ENCODE results near the gene FAAH. TPM values are rescaled to one million over a fixed set of nuclear protein-coding genes. Genes with fewer than 3 reads are reported as not detected.

The FAAH gene
- total RNA-seq, 1 donor from 2014 or later, result 14.1 TPM

- TF ChIP-seq, protein P1, sequence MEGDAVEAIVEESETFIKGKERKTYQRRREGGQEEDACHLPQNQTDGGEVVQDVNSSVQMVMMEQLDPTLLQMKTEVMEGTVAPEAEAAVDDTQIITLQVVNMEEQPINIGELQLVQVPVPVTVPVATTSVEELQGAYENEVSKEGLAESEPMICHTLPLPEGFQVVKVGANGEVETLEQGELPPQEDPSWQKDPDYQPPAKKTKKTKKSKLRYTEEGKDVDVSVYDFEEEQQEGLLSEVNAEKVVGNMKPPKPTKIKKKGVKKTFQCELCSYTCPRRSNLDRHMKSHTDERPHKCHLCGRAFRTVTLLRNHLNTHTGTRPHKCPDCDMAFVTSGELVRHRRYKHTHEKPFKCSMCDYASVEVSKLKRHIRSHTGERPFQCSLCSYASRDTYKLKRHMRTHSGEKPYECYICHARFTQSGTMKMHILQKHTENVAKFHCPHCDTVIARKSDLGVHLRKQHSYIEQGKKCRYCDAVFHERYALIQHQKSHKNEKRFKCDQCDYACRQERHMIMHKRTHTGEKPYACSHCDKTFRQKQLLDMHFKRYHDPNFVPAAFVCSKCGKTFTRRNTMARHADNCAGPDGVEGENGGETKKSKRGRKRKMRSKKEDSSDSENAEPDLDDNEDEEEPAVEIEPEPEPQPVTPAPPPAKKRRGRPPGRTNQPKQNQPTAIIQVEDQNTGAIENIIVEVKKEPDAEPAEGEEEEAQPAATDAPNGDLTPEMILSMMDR (IDR thresholded peaks at IDR 0.05), result no peak
- Mint-ChIP-seq H3K4me3 (ENCODE audit: unreplicated experiment) (no peak overlapping the region), H3K4me1 (ENCODE audit: low read depth) (peaks cover 12% of the 10 kb centered on the region), H3K9me3 (ENCODE audit: low read depth) (no peaks in the 10 kb centered on the region), H3K27me3 (ENCODE audit: low read depth) (peaks cover 70% of the 10 kb centered on the region), H3K27ac (ENCODE audit: unreplicated experiment) (no peak overlapping the region), H3K36me3 (ENCODE audit: low read depth) (peaks cover 2% of the 10 kb centered on the region)
- no peak for DNase-seq (ENCODE audit: low spot score)
Observed at GRCh38 chr1:46449223-46450159, 55.4 kb downstream of the FAAH start.

DNA sequence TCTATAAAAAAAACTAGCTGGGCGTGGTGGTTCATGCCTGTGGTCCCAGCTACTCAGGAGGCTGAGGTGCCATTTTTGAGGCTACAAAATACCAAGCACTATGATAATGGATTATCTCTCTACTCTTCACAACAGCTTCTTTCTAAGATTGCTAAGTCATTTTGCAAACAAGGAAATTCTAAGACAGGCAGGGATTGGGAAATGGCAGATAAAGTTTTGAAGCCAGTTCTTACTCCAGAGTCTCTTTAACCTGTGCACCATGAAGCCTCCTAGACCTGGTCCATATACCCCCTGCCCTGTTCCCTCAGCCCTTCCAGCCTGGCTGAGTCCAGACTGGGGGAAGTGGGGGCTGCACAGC is 56.0 kb downstream of the FAAH start:
- H3K36me3 Mint-ChIP-seq (ENCODE audit: low read depth), result peaks cover 2% of the 10 kb centered on the region
- TF ChIP-seq, protein P1 (IDR thresholded peaks at IDR 0.05), result no peak
- no peak overlapping the region for H3K4me3 Mint-ChIP-seq (ENCODE audit: unreplicated experiment)
- no peak for DNase-seq (ENCODE audit: low spot score)
- H3K27me3 Mint-ChIP-seq (ENCODE audit: low read depth), result peaks cover 75% of the 10 kb centered on the region
- H3K27ac Mint-ChIP-seq (ENCODE audit: unreplicated experiment), result no peak overlapping the region
- H3K4me1 Mint-ChIP-seq (ENCODE audit: low read depth), result peaks cover 12% of the 10 kb centered on the region
- H3K9me3 Mint-ChIP-seq (ENCODE audit: low read depth), result no peaks in the 10 kb centered on the region

DNA sequence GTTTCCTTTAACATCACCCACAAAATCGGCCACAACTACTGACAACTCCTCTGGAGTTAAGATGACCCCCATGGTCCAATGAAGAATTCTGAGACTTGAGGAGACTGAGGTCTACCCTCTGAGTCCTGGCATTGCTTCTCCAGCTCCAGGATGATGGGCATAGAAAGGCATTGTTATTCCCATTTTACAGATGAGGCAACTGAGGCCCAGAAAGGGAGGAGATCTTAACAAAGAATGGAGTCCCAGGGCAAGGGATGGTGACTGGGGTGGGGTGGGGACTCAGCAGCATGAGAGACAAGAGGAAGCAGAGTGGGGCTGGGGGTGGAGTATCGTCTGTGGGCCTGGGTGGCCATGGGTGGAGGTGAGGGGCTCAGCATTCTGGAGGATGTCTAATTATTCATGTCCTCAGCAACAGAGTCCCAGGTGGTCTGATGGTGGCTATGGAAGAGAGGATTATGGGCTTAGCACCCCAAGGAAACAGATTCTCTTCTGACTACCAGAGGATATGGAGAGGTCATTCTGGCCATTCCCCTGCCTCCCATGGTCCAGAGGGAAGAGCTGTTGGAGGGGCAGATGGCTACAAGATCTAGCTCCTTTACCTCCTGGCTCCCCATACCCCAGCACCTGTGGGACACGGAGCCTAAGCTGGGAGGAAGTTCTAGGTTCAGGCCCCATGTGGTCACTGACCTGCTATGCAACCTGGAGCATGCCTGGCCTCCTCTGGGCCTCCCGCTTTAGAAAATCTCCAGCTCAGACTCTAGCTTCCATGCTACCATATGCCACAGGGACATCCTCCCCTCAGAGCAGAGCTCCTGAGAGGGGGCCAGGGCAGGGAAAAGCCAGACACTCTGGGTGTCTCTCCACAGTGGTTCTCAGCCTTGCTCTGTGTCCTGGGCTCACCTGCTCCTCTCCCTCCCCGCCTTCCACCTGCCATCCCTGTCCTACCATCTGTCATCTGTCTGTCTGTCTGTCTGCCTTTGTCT is 58.1 kb downstream of the FAAH start:
- H3K4me3 Mint-ChIP-seq (ENCODE audit: unreplicated experiment), result no peak overlapping the region
- H3K36me3 Mint-ChIP-seq (ENCODE audit: low read depth), result peaks cover 2% of the 10 kb centered on the region
- H3K9me3 Mint-ChIP-seq (ENCODE audit: low read depth), result no peaks in the 10 kb centered on the region
- no peak for DNase-seq (ENCODE audit: low spot score)
- no peak overlapping the region for H3K27ac Mint-ChIP-seq (ENCODE audit: unreplicated experiment)
- TF ChIP-seq, protein P1 (IDR thresholded peaks at IDR 0.05), result no peak
- H3K27me3 Mint-ChIP-seq (ENCODE audit: low read depth), result peaks cover 59% of the 10 kb centered on the region
- H3K4me1 Mint-ChIP-seq (ENCODE audit: low read depth), result peaks cover 10% of the 10 kb centered on the region

DNA sequence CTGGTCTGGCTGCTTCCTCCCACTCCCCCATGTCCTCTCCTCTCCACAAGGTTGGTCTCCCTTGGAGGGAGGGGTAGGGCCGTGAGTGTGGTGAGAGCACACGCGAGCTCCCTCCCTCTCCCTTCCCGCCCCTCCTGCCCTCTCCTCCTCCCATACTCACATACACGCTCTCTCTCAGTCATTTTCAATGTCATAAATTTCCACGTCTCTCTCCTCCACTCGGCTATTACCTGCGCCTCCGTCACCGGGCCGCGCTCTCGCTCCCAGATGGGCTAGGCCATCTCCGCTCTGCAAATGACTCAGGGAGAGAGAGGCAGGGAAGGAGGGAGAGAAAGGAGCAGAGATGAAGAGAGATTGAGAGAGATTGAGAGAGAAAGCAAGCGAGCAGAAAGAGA is 58.8 kb downstream of the FAAH start:
- Mint-ChIP-seq H3K36me3 (ENCODE audit: low read depth) (peaks cover 2% of the 10 kb centered on the region), H3K9me3 (ENCODE audit: low read depth) (no peaks in the 10 kb centered on the region), H3K27ac (ENCODE audit: unreplicated experiment) (no peak overlapping the region), H3K27me3 (ENCODE audit: low read depth) (peaks cover 54% of the 10 kb centered on the region), H3K4me3 (ENCODE audit: unreplicated experiment) (no peak overlapping the region), H3K4me1 (ENCODE audit: low read depth) (peaks cover 6% of the 10 kb centered on the region)
- DNase-seq (ENCODE audit: low spot score), result no peak
- TF ChIP-seq, protein P1 (IDR thresholded peaks at IDR 0.05), result no peak

DNA sequence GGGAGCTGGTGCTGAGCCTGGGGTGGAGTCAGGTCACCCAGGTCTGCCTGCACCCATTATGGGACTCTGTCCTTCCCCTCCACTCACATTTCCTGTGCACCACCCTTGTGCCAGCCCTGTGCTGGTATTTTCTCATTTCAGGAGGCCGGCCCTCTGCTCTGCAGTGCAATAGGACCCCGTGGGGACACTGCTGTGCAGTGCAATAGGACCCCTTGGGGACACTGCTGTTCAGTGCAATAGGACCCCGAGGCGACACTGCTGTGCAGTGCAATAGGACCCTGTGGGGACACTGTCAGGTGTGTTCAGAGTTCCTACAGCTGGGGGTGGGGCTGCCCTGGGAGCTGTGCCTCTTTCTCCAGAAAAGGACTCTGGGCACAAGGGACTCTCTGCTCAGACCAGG is 59.3 kb downstream of the FAAH start:
- no peaks in the 10 kb centered on the region for H3K9me3 Mint-ChIP-seq (ENCODE audit: low read depth)
- TF ChIP-seq, protein P1 (IDR thresholded peaks at IDR 0.05), result no peak
- no peak for DNase-seq (ENCODE audit: low spot score)
- peaks cover 3% of the 10 kb centered on the region for H3K4me1 Mint-ChIP-seq (ENCODE audit: low read depth)
- no peak overlapping the region for H3K4me3 Mint-ChIP-seq (ENCODE audit: unreplicated experiment)
- no peak overlapping the region for H3K27ac Mint-ChIP-seq (ENCODE audit: unreplicated experiment)
- H3K27me3 Mint-ChIP-seq (ENCODE audit: low read depth), result peaks cover 54% of the 10 kb centered on the region
- peaks cover 2% of the 10 kb centered on the region for H3K36me3 Mint-ChIP-seq (ENCODE audit: low read depth)
